Measurements from ENCODE around the gene LRRC8D. TPM values are rescaled to one million over a fixed set of nuclear protein-coding genes. Genes with fewer than 3 reads are reported as not detected.

LRRC8D gene
- total and polyA plus RNA-seq, 2 donors from 2014 or later: 16.3 to 36.6 TPM

- Histone ChIP-seq H3K9me3 (ENCODE audit: control insufficient read depth in 2 of 3, insufficient read depth in 1 of 3, low read length in 3 of 3) (no peaks in the 10 kb centered on the region), H3K27me3 (ENCODE audit: control insufficient read depth, insufficient read depth, low read length) (no peaks in the 10 kb centered on the region), H3K9ac (ENCODE audit: low read length in 3 of 3) (no peak overlapping the region), H3K4me1 (ENCODE audit: control insufficient read depth in 2 of 3, insufficient read depth in 2 of 3, low read depth in 1 of 3, low read length in 3 of 3) (peaks cover 0 to 3% (median 3%) of the 10 kb centered on the region in 3 donors), H3K36me3 (ENCODE audit: control insufficient read depth in 2 of 3, insufficient read depth in 3 of 3, low read length in 3 of 3) (peaks cover 0 to under 1% (median 0%) of the 10 kb centered on the region in 3 donors), H3K4me3 (ENCODE audit: low read length in 3 of 3) (no peak overlapping the region), H3K27ac (ENCODE audit: low read depth in 2 of 2, low read length in 2 of 2) (no peak overlapping the region)
- no peak for DNase-seq
- no peak for FAIRE-seq
- TF ChIP-seq CTCF (IDR thresholded peaks at IDR 0.05; ENCODE audit: borderline replicate concordance, extremely low read depth, insufficient read depth): no peak
- intact Hi-C loops (cut with DNase I): no loop called here
Measured at GRCh38 chr1:89939693-89940438, 119.0 kb downstream of the LRRC8D start.

GRCh38 chr1:89941110-89941766 is 120.4 kb downstream of the LRRC8D start:
- Histone ChIP-seq H3K9ac (ENCODE audit: low read length in 3 of 3) (no peak overlapping the region), H3K36me3 (ENCODE audit: control insufficient read depth in 2 of 3, insufficient read depth in 3 of 3, low read length in 3 of 3) (no peaks in the 10 kb centered on the region), H3K27ac (ENCODE audit: low read depth in 2 of 2, low read length in 2 of 2) (no peak overlapping the region), H3K4me1 (ENCODE audit: control insufficient read depth in 2 of 3, insufficient read depth in 2 of 3, low read depth in 1 of 3, low read length in 3 of 3) (peaks cover 0 to 3% (median 3%) of the 10 kb centered on the region in 3 donors), H3K27me3 (ENCODE audit: control insufficient read depth, insufficient read depth, low read length) (no peaks in the 10 kb centered on the region), H3K4me3 (ENCODE audit: low read length in 3 of 3) (no peak overlapping the region), H3K9me3 (ENCODE audit: control insufficient read depth in 2 of 3, insufficient read depth in 1 of 3, low read length in 3 of 3) (no peaks in the 10 kb centered on the region)
- no peak for TF ChIP-seq CTCF (IDR thresholded peaks at IDR 0.05; ENCODE audit: borderline replicate concordance, extremely low read depth, insufficient read depth)
- no peak for FAIRE-seq
- DNase-seq: peak in 2 of 5 donors; percentile 42 to 54
- intact Hi-C loops (cut with DNase I): no loop called here

- no peak for TF ChIP-seq CTCF (IDR thresholded peaks at IDR 0.05; ENCODE audit: borderline replicate concordance, extremely low read depth, insufficient read depth)
- FAIRE-seq (no peak), DNase-seq (no peak)
- Histone ChIP-seq H3K27ac (ENCODE audit: low read depth in 2 of 2, low read length in 2 of 2) (no peak overlapping the region), H3K4me3 (ENCODE audit: low read length in 3 of 3) (no peak overlapping the region), H3K36me3 (ENCODE audit: control insufficient read depth in 2 of 3, insufficient read depth in 3 of 3, low read length in 3 of 3) (no peaks in the 10 kb centered on the region), H3K9ac (ENCODE audit: low read length in 3 of 3) (no peak overlapping the region), H3K4me1 (ENCODE audit: control insufficient read depth in 2 of 3, insufficient read depth in 2 of 3, low read depth in 1 of 3, low read length in 3 of 3) (peaks cover 0 to 3% (median 3%) of the 10 kb centered on the region in 3 donors), H3K27me3 (ENCODE audit: control insufficient read depth, insufficient read depth, low read length) (no peaks in the 10 kb centered on the region), H3K9me3 (ENCODE audit: control insufficient read depth in 2 of 3, insufficient read depth in 1 of 3, low read length in 3 of 3) (no peaks in the 10 kb centered on the region)
- intact Hi-C loops (cut with DNase I): no loop called here
Measured at GRCh38 chr1:89942014-89942413, 121.2 kb downstream of the LRRC8D start.

All from kidney (tissue), 14 donors.